HG03159 (cell line): ENCODE data around the gene GNG7.

ENCODE experiments used
- ATAC-seq: cut with Tn5 transposase; IDR thresholded peaks from one replicate; pipeline ENCODE4 v1.9.1; 2021; ENCODE audit warnings: mild to moderate bottlenecking, moderate library complexity; ENCODE audit not compliant: unreplicated experiment

Gene GNG7

DNA sequence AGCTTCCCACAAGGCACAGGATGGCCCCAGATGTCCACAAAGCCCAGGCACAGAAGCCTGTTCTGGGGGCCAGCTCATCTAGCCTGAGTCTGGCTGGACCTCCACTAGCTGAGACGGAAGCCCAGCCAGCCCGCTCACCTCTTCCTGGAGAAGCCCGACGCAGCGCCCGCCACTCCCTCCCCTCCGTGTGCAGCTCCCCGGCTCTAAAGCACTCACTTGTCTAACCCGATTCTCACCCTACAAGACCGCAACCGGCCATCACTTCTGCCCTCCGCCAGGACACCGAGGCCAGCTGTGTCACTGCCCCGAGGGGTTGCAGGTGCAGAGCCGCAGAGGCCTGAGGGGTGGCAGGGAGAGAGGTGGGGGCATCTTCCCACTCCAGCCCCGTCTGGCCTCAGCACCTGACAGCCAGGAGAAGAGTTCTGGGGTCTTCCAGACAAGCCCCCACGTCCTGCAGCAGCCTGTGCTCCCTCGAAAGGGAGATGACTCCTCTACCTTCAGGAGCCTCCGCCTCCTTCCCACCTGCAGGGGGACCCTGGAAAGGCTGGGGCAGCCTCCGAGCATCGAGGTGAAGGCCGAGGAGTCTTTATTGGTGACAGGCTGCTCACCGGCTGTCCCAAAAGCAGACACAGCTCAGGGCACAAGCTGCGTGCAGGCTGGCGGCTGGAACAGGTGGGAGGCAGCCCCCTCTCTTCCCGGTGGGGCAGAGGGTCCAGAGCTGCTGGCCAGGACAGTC lies 24.6 kb upstream of the GNG7 start:
- no peak for ATAC-seq

DNA sequence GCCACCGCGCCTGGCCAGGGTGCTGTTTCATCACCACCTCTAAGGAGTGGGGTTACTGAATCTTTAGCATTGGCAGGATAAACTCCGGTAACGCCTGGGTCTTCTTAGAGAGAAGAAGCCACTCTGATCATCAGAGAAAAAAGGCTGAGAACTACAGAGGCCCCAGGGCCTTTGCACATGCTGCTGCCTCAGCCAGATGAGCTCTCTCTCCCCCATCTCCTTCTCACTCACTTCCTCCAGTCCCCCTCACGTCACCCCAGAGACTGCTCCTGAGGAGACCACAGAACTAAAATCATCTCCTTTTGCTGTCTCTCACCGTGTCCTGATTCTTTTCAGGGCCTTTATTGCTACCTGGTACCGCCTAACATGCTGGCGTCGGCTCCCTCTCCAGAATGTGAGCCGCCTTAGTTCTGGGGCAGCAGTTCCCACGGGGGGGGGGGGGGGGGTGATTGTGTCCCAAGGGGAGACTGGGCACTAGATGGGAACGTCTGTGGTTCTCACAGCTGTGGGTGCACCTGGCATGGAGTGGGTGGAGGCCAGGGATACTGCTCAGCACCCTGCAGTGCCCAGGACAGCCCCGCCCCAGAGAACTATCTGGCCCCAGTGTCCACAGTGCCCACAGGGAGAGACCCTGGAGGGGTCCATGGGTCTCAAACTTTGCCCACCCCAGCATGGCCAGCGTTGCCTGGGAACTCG lies 23.8 kb upstream of the GNG7 start:
- no peak for ATAC-seq

DNA sequence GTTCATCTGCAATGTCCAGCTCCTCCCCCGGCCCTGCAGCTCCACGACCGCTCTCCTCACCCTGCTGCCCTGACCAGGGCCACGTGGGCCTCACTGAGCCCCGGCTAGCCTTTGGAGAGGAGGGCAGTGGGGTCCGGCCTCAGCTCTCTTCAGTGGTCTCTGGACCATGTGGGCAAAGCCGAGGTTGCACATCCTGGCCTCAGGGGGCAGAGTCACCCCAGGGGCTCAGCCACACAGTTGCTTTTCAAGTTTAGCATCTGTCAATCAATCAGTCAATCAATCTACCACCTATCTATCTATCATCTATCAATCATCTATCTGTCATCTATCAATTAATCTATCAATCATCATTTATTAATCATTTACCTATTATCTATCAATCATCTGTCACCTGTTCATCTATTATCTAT lies 21.7 kb upstream of the GNG7 start:
- no peak for ATAC-seq

DNA sequence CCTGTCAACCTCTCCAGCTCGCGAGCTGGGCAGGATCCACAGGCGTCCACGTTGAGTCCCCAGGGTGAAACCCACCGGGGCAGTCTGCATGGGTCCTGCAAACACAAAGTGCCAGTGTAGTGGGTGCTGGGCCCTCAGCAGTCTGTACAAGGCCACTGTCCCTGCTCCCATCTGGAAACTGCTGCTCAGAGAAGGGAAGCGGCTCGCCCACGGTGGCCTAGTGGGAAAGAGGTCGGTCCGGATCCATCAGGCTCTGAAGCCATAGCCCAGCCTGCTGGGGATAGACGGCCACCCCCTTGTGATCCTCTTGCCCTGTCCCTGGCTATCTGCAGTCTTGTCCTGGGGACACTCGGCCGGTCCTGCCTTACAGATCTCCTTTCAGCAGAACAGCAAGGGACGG lies 21.3 kb upstream of the GNG7 start:
- ATAC-seq = no peak

DNA sequence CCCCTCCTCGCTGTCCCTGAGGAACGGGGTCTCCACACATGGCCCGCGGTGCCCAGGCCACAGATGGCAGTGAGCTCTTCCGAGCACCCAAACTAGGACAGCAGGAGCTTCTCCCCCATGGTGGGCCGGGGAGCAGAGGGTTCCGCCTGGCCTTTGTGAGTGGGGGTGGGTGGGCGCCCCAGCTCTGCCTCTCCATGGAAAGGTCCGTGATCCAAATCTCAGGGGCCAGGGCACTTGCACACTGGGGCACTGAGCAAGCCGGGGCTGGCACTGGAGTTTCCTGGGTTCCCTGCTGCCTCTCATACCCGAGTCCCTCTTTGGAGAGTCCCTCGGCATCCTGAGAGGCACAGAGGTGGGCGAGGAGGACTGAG lies 20.8 kb upstream of the GNG7 start:
- ATAC-seq = no peak

DNA sequence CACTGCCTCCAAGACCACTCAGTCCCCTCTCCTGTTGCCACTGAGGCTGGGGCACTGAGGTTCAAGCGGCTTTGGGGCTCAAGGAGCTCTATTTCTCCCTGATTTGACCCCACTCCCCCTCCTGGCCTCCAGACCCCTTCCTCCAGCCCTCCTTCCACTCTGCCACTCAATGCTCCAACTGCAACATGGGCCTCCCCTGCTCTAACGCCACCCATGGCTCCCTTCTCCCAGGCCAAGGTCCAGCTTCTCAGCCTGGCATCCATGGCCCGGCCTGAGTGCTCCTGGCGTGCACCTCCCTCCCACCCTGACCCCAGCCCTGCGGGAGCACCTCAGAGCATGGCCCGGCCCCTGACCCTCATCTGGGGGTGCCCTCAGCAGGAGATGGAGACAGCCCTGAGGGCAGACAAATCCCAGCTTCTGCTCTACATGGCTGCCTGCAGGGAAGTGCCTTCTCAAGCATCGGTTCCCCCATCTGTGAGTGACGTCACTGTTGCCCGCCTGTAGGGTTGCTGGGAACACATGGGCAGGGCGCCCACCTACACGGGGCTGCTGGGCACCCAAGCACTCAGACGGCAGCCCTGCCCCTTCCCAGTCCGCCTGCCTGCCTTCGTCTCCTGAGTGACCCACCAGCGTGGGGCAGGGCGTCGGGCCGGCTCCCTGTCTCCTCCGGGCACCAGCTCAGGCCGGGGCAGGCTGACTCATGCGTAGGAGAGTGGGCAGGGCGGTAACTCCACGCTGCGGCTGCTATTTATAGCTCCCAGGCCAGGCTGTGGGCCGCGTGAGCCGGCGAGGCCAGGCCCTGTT lies 20.2 kb upstream of the GNG7 start:
- ATAC-seq = no peak

DNA sequence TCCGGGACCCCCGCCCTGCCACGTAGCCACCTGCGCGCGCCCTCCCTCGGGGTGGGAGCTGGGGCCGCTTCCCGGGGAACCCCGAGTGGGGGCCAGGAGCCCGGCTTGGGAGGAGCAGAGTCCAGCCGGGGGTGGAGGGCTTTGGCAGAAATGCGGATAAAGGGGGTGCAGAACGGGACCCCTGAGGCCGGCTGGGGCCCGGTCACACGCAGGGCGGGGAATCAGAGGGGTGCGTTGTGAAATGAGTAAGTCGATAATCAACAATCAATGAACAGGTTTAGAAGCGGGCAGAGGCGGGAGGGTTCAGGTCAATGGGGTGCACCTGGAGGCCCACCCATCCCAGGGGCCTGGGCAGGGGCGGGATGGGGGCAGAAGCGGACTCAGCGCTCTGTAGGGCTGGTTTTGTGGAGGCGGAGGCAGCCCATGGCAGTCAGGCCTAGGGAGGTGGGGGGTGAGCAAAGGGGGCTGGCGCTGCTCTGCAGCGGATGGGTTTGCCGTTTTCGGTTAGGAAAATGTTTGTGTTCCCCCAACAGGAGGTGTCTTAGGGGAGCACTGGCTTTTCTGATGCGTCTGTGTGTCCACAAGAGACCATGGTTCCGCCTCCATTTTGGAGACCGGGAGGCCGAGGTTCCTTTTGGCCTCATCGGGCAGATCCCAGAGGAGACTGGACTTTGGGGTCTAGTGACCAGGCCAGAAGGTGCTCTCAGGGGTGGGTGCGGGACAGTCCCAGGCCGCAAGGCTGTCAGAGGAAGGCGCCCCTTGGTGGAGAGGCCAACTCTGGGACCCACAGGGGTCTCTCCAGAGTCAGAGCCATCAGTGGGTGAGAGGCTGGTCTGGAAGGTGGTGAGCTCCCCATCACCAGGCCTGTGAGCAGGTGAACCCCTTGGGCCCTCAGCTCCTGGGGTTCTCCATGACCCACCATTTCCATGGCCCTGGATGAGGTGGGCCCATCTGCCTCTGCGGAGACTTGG lies 19.4 kb upstream of the GNG7 start:
- ATAC-seq = no peak

DNA sequence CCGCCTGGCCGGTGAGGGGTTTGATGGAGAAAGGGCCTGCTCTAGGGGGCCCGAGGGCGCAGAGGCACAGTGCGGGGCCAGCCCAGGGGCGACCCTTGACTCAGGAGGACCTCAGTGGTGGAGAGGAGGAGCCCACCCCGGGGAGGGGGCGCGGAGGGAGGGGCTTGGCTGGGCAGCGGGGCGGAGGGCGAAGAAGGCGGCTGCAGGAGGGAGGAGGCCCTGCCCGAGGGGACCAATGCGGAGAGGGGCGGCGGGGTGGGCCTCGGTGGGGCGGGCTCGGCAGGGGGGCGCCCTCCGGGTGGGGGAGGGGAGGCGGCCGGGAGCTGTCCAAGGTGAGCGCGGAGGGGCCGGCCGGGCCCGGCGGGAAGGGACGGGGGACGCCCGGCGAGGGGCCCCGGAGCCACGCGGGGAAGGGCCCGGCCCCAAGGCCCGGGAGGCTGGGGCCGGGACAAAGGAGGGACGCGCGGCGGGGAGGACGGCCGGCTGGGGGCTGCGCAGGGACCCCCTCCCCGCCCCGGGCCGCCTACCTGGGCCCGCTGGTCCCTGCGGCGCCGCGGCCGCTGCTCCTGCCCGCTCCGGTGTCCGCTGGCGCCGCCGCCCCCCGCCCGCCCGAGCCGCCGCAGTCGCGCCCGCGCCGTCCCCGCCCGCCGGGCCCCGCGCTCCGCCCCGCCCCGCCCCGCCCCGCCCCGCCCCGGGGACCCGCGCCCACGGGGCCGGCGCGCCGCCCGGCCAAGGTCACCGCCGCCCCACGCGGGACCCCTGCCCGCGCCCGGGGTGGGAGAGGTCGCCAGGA lies 18.5 kb upstream of the GNG7 start, which contains the start of gene DIRAS1:
Gene DIRAS1 (minus strand): TSS at position 596 of the 793 bp plus-strand sequence. CDS start 3,566 bp downstream, outside the sequence.
- ATAC-seq = no peak

DNA sequence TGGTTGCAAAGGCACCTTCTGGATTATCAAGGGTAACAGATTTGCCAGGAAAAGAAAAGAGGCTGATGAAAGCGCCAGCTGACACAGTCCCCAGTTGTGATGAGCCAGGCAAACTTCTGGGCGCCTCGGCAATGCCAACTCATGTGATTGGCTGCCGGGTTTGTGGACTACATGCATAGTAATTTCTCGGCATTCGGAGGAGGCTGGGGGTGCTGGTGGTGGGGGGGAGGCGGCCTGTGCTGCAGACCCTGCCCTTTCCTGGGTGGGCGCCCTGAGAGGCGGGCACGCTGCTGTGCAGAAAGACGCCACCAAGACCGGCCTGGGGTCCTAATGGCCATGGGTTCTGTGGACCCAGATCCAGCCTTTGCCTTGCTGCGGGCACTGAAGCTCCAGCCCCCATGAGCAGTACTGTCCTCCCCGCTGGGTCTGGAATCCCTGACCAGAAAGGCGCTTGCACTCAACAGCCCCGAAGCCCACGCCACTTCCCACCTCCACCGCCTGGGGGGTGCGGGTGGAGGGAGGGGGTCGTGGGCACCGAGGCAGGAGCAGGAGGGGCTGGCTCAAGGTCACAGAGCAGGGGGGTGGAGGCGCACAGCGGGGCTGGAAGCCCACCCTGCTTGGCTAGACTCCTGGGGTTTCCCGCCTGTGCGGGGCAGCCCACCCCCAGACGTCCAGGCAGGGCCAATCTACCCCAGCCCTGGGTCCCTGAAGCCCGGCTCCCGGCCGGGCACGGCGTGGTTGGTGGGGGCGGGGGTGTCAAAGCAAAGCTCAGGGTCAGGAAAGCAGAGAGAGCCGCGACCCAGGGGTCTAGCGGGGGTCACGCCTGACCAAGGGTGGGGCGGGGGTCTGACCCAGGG lies 17.7 kb upstream of the GNG7 start:
- no peak for ATAC-seq

DNA sequence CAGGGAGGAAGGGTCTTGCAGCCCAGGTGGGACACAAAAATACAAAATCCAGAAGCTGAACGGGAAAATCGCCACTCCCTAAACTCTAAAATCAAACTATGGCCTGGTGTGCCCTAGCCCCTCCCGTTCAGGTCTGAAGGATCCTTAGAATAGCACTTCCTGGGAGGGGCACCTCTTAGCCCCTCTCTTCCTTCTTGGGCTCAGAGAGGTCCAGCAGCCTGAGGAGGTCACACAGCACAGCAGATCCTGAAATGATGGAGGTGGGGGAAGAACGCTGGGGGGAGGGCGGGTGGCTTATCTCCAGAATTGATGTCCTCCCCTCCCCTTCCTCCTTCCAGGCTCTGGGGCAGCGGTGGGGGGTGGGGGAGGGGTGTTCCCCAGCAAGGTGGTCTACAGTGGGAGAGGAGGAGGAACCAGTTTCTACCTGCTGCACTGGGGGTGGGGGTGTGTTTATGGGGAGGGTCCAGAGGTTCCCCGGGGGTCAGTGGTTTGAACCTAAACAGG lies 16.8 kb upstream of the GNG7 start:
- ATAC-seq = no peak

DNA sequence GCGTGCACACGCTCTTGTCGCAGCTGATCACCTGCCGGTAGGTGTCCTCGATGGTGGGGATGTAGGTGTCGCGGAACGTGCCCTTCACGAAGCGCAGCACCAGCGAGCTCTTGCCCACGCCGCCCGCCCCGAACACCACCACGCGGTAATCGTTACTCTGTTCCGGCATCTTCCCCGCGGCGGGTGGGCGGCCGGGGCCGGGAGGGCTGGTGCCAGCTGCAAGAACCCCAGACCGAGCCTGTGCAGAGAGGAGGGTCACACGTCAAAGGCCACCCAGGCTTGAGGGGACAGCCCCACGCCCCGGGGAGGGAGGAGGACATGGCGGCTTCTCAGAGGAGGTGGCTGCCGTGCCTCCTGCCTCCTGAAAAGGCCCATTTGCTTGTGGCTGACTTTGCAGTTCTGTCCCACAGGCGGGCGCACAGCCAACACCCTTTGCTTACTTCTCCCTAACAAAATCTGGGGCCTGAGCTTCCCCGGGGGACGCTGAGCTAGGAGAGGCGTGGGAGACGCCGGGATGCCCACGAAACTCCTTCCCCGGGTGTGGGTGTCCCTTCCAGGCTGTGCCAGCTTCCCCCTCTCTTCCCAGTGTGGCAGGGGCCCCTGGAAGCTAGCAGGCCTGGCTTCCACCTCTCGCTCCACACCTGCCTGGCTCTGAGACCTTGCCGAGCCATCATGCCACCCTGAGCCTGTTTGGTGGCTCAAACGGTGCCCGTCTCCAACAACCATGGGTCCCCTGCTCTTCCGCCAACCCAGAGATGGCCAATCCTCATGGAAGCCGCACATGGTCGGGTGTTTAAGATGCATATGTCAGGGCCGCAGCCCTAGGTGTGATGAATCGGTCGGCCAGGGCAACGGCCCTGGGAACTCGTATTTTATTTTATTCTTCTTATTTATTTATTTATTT lies 15.4 kb upstream of the GNG7 start:
- ATAC-seq = no peak

DNA sequence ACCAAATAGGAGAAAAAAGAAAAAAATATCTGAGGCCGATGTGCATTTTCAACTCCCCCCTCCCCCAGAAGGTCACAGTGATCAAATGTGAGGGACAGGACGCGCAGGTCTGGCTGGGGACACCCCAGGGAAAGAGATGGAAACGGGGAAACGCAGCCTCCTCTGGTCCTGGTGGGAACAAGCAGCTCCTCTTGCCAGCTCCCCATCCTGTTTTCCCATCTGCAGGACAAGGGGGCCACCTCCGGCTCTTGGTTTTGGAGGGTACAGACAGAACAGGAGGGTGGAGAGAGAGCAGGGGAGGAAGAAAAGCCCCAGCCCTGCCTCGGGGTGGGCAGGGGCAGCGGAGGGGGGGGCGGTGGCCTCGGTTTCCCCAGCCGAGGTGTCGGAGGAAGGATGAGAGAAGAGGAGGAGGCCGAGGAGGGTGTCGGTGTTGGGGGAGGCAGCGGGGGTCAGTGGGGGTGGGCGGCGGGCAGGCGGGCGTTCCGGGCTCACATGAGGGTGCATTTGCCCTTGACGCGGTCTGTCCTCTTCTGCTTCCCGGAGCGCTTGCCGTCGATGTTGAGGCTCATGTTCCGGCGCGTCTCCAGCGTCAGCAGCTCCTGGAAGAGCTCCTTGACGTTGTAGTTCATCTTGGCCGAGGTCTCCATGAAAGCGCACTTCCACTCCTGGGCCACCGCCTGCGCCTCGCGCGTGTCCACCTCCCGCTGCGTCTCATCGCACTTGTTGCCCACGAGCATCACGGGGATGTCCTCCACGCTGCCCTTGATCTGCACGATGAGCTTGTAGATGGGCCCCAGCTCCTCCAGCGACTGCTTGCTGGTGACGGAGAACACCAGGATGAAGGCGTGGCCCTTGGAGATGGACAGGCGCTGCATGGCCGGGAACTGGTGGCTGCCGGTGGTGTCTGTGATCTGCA lies 14.5 kb upstream of the GNG7 start:
- no peak for ATAC-seq

DNA sequence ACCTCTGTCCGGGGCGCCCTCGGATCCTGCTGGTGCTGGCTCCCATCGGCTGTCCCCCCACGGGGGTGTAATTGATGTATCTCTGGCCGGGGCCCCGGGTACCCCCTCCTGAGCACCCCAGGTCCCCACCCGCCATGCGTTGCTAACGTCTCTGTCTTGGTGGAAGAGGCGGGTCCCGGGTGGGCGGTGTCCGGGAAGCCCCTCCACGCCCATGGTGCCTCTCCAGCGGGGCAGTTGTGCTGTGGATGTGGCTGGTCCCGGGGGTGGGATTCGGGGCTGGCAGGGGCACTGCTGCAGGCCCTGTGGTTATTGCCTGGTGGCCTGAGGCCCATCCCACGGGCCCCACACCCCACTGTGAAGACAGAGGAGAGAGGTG lies 13.8 kb upstream of the GNG7 start:
- ATAC-seq = no peak

DNA sequence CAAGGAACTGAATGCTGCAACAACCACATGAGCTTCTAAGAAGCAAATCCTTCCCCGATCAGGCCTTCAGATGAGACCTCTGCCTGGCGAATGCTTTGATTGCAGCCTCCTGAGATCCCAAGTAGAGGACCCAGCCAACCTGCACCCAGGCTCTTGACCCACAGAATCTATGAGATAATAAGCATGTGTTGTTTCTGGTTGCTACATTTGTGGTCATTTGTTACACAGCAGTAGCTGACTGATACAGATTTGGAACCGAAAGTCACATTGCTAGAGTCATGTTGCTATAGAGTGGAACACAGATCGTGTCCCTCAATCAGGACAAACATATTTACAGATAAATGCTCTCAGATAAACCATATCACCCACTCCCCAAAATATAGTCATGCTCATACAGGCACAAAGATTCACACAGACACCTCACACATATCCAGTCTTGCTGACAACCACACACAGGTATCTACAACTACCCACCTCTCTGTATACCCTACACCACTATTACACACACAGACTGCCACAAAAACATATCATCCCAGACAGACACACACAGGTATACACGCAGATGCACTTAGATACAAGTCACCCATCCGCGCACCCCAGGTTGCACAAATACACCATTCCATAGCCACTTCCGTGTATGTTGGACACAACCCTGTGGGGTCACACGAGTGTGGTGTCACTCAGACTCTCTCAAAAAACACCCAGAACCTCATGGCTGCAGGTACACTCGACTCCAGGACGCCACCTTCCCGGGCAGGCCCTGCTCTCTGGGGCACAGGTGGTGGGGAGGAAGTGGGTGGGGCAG lies 13.2 kb upstream of the GNG7 start:
- ATAC-seq = no peak

DNA sequence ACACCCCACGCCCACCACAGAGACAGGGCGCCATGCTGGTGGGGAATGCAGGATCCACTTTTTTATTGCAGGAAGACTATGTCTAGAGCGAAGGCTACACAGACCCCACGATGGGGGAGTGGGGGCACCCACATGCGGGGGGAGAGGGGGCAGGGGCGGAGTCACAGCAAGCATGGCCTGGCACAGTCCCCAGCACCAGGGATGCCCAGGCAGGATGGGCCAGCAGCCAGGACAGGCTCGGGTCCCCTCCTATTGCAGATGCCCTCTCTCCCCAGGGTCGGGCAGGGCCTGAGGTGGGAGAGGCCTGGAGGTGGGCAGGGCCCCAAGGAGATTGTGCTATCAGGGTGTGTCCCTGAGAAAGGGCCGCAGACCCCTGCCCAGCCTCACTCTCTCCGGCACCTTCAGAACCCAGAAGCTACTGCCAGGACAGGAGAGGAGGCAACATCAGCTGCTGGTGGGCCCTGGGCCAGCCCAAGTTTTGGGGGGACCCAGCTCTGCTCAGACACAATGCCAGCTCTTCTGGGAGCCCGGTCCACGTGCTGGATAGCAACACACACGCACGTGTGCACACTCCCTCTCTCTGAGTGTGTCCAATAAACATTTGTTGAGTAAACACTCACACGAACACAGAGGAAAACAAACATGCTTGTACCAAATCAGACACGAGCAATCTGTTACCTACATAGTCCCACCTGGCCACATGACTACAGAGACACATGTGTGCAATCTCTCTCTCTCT lies 12.2 kb upstream of the GNG7 start:
- ATAC-seq = no peak
